Panc1 (cell line): ENCODE results near the gene HOXA4. TPM values are rescaled to one million over a fixed set of nuclear protein-coding genes. Genes with fewer than 3 reads are reported as not detected.

ENCODE experiments used
- ATAC-seq: fragments of 200-7000 bp; cut with Tn5 transposase; 2 replicates; pipeline ENCODE4 v1.9.1; 2020; ENCODE audit warnings: mild to moderate bottlenecking, moderate library complexity
- BruUV-seq: library from RNA; stranded (reverse); fragments of 400-500 nt; replicated peaks from 2 replicates; lab custom pipeline; 2021; lab: Mats Ljungman, UMichigan
- CTCF ChIA-PET: fragments of 300-600 bp; sonication (Branson Sonifier 250); formaldehyde crosslinking; loops from one replicate; lab custom pipeline; 2022; ENCODE audit warnings: antibody characterized with exemption; lab: Charles Lee
- POLR2A ChIA-PET: fragments of 300-600 bp; sonication (Branson Sonifier 250); formaldehyde crosslinking; loops from one replicate; lab custom pipeline; 2022; ENCODE audit warnings: antibody characterized with exemption; lab: Charles Lee
- DNase-seq: peaks from one replicate; pipeline ENCODE4 v3.0.0-alpha.2; 2010; ENCODE audit warnings: low read depth, low spot score
- H3K27ac ChIP-seq: 2 replicates; pipeline ENCODE4 v1.5.1; 2011; ENCODE audit warnings: mild to moderate bottlenecking, low read length, inconsistent platforms
- H3K27me3 ChIP-seq: fragments of 200-500 bp; sonication (Bioruptor generic); 2 replicates; pipeline ENCODE4 v1.6.0; 2014; ENCODE audit warnings: low read length, inconsistent platforms; ENCODE audit not compliant: control insufficient read depth, insufficient read depth
- H3K36me3 ChIP-seq: fragments of 200-500 bp; sonication (Bioruptor generic); 2 replicates; pipeline ENCODE4 v1.5.1; 2014; ENCODE audit warnings: inconsistent platforms, mild to moderate bottlenecking, low read length, moderate library complexity; ENCODE audit not compliant: control insufficient read depth, insufficient read depth
- H3K4me1 ChIP-seq: 2 replicates; pipeline ENCODE4 v1.5.1; 2011; ENCODE audit warnings: inconsistent platforms, mild to moderate bottlenecking, low read length, moderate library complexity; ENCODE audit not compliant: control insufficient read depth, insufficient read depth
- H3K4me3 ChIP-seq, 2 experiments: 2 replicates each; pipeline ENCODE4 v1.5.1; 2011 to 2012; ENCODE audit warnings: low read depth in 2 of 2, low read length in 2 of 2, mild to moderate bottlenecking in 2 of 2, inconsistent platforms in 1 of 2, moderate library complexity in 1 of 2
- H3K9me3 ChIP-seq: fragments of 200-500 bp; sonication (Bioruptor generic); 2 replicates; pipeline ENCODE4 v1.5.1; 2014; ENCODE audit warnings: low read depth, mild to moderate bottlenecking, inconsistent platforms, low read length, moderate library complexity; ENCODE audit not compliant: control insufficient read depth, insufficient read depth
- POLR2AphosphoS5 ChIP-seq: IDR thresholded peaks from 2 replicates; pipeline ENCODE4 v1.6.1; 2012; ENCODE audit warnings: mild to moderate bottlenecking, low read depth, low read length, moderate library complexity
- SIN3A ChIP-seq: IDR thresholded peaks from 2 replicates; pipeline ENCODE4 v1.6.1; 2012; ENCODE audit warnings: low read depth, mild to moderate bottlenecking, low read length, moderate library complexity, borderline replicate concordance; ENCODE audit not compliant: insufficient read depth
- TCF7L2 ChIP-seq: IDR thresholded peaks from 2 replicates; pipeline ENCODE4 v1.6.1; 2011; ENCODE audit warnings: mild to moderate bottlenecking, low read depth, low read length, inconsistent platforms
- in situ Hi-C: cut with HindIII; loops from 2 replicates; pipeline ENCODE4 v1.10.0; 2016; ENCODE audit warnings: low sequenced_read_pairs, low pct_unique_long_range_greater_than_20kb
- intact Hi-C: fragments of 100-400 bp; cut with micrococcal nuclease; formaldehyde crosslinking; loops from one replicate; pipeline ENCODE4 v1.10.0; 2022; ENCODE audit not compliant: unreplicated experiment
- total RNA-seq: library from RNA; stranded (reverse); gene quantifications from one replicate; pipeline ENCODE4 v1.2.1, GENCODE V29; 2021; ENCODE audit not compliant: unreplicated experiment
- TF ChIP-seq, protein P1 (sequence below): fragments of 450-650 bp; IDR thresholded peaks from 2 replicates; pipeline ENCODE4 v1.5.1; 2017; ENCODE audit warnings: mild to moderate bottlenecking
- TF ChIP-seq, protein P2 (sequence below), 2 experiments: IDR thresholded peaks; 2 replicates each; pipeline ENCODE4 v1.6.1; 2011 to 2012; ENCODE audit warnings: low read depth in 2 of 2, control low read depth in 1 of 2, low read length in 1 of 2, mild to moderate bottlenecking in 1 of 2, moderate library complexity in 1 of 2; ENCODE audit not compliant: insufficient read depth in 1 of 2

HOXA4 gene
- total RNA-seq, 1 experiment from 2014 or later = 0.39 TPM

DNA sequence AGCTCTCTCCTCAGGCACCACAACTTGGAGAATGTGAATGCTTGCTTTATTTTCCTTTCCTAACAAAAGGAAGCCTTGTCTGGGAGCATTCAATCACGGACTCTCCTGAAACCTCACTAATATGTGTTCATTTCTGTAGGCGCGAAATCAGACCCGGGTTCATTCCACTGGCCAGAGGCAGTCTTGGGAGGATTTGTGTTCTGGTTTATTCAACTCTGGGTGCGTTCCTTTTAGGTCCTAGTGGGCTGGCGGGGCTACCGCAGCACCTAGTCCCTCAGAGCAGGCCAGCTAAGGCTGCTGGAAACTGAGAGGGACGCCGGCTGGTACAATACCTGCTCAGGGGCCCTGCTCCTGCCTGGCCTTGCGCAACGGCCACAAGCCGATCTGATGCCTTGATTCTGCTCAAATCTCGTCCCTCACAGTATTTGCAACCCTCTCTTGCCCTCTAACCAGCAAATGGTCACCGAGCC lies 7.5 kb downstream of the HOXA4 start:
- Histone ChIP-seq H3K36me3 (no peaks in the 10 kb centered on the region), H3K27ac (peak overlapping the region; percentile 99), H3K4me3 (peak overlapping the region; percentile 51 to 67), H3K9me3 (no peaks in the 10 kb centered on the region), H3K4me1 (peaks cover 85% of the 10 kb centered on the region), H3K27me3 (no peaks in the 10 kb centered on the region)
- ATAC-seq = peak; percentile 36
- in situ Hi-C loops (no loop called here), intact Hi-C loops (no loop called here)
- ChIA-PET CTCF (no interaction called here), POLR2A (interaction anchor here (0.6 kb wide), 1 partner anchor 264 kb away, joined by 3 read pairs; no protein-coding TSS in a partner anchor)
- DNase-seq = no peak
- no TSS peak for BruUV-seq
- TF ChIP-seq, protein P1, sequence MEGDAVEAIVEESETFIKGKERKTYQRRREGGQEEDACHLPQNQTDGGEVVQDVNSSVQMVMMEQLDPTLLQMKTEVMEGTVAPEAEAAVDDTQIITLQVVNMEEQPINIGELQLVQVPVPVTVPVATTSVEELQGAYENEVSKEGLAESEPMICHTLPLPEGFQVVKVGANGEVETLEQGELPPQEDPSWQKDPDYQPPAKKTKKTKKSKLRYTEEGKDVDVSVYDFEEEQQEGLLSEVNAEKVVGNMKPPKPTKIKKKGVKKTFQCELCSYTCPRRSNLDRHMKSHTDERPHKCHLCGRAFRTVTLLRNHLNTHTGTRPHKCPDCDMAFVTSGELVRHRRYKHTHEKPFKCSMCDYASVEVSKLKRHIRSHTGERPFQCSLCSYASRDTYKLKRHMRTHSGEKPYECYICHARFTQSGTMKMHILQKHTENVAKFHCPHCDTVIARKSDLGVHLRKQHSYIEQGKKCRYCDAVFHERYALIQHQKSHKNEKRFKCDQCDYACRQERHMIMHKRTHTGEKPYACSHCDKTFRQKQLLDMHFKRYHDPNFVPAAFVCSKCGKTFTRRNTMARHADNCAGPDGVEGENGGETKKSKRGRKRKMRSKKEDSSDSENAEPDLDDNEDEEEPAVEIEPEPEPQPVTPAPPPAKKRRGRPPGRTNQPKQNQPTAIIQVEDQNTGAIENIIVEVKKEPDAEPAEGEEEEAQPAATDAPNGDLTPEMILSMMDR = no peak
- TF ChIP-seq, protein P2, sequence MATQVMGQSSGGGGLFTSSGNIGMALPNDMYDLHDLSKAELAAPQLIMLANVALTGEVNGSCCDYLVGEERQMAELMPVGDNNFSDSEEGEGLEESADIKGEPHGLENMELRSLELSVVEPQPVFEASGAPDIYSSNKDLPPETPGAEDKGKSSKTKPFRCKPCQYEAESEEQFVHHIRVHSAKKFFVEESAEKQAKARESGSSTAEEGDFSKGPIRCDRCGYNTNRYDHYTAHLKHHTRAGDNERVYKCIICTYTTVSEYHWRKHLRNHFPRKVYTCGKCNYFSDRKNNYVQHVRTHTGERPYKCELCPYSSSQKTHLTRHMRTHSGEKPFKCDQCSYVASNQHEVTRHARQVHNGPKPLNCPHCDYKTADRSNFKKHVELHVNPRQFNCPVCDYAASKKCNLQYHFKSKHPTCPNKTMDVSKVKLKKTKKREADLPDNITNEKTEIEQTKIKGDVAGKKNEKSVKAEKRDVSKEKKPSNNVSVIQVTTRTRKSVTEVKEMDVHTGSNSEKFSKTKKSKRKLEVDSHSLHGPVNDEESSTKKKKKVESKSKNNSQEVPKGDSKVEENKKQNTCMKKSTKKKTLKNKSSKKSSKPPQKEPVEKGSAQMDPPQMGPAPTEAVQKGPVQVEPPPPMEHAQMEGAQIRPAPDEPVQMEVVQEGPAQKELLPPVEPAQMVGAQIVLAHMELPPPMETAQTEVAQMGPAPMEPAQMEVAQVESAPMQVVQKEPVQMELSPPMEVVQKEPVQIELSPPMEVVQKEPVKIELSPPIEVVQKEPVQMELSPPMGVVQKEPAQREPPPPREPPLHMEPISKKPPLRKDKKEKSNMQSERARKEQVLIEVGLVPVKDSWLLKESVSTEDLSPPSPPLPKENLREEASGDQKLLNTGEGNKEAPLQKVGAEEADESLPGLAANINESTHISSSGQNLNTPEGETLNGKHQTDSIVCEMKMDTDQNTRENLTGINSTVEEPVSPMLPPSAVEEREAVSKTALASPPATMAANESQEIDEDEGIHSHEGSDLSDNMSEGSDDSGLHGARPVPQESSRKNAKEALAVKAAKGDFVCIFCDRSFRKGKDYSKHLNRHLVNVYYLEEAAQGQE (IDR thresholded peaks at IDR 0.05; ENCODE audit: insufficient read depth in 1 of 2, low read depth in 2 of 2, low read length in 1 of 2) = no peak
- TF ChIP-seq POLR2AphosphoS5 = no peak
- no peak for TF ChIP-seq TCF7L2
- TF ChIP-seq SIN3A = no peak

DNA sequence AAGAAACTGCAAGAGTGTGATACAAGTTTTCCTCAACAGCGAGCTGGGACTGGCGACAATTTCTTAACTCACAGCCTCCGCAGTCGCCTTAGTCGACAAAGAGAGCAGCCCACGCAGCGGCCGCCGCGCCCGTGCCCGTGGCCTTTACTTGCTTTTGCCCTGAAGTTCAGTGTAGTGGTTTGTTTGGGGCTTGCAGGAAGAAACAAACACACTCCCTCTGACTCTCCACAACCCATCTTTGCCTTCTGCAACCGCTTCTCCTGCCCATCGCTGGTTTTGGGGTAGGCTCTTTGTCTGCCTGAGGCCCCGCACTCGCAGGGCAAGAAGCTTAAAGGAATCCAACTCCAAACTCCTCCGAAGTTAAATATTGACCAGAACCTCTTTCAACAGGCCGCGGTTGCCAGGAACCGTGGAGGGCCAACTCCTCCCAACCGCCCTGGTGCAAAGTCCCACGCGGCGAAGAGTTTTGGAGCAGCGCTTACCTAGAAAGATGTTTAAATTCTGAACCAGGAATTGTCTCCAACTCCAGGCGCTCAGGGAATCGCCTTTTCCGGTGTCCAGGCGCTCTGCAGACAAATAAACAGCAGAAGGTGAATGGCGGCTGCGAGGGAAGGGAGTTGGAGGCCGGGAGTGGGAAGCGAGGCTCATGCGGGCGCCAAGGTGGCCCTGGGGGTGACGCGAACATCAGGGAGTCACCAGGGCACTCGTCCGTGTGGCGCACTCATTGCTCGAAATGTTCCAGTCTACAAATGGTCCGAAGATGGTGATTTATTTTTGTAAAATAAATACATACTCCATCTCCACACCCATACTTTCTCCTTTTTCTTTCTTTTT lies 8.3 kb downstream of the HOXA4 start:
- Histone ChIP-seq H3K27ac (peak overlapping the region; percentile 99), H3K4me1 (peaks cover 85% of the 10 kb centered on the region), H3K4me3 (peak overlapping the region; percentile 51 to 67), H3K27me3 (no peaks in the 10 kb centered on the region), H3K36me3 (no peaks in the 10 kb centered on the region), H3K9me3 (no peaks in the 10 kb centered on the region)
- intact Hi-C loops (loop anchor here (1.0 kb wide), 1 partner anchor 8 kb away; no protein-coding TSS in a partner anchor), in situ Hi-C loops (no loop called here)
- POLR2A ChIA-PET = interaction anchor here (0.6 kb wide), 3 partner anchors 263 to 443 kb away, joined by 3 to 14 read pairs (median 3); no protein-coding TSS in a partner anchor
- no TSS peak for BruUV-seq
- TF ChIP-seq SIN3A = no peak
- 0 out of 2 replicates have a peak, but pooled peaks have one; percentile 7 for TF ChIP-seq TCF7L2
- TF ChIP-seq, protein P1 = no peak
- DNase-seq (no peak), ATAC-seq (peak; percentile 46)
- CTCF ChIA-PET = no interaction called here
